Heart right ventricle (tissue), 16 donors: ENCODE measurements around the gene SHROOM3. TPM values are rescaled to one million over a fixed set of nuclear protein-coding genes. Genes with fewer than 3 reads are reported as not detected.
A peak's percentile ranks its signal among the peaks of the same experiment; 100 is the strongest.

Experiments
- ATAC-seq, 8 donors: fragments of 200-7000 bp; cut with Tn5 transposase; one replicate each; pipeline ENCODE4 v1.9.1; 2020; ENCODE audit warnings: mild to moderate bottlenecking in 8 of 8, moderate library complexity in 8 of 8, moderate number of reproducible peaks in 1 of 8
- DNase-seq, 2 donors: peaks; one replicate each; pipeline ENCODE4 v3.0.0-alpha.2; 2020
- H3K27ac ChIP-seq, 10 donors: fragments of 200-600 bp; sonication (generic) in 2 of 10; one replicate each; pipeline versions ENCODE4 v1.5.0 to v1.8.0; 2020 to 2022; ENCODE audit warnings: mild to moderate bottlenecking in 3 of 10
- H3K27me3 ChIP-seq, 7 donors: fragments of 200-600 bp; one replicate each; pipeline ENCODE4 v1.8.0; 2021 to 2022; ENCODE audit warnings: mild to moderate bottlenecking in 2 of 7
- H3K36me3 ChIP-seq, 9 donors: fragments of 200-600 bp; sonication (generic) in 1 of 9; one replicate each; pipeline versions ENCODE4 v1.5.0 to v1.8.0; 2020 to 2022; ENCODE audit warnings: mild to moderate bottlenecking in 2 of 9
- H3K4me1 ChIP-seq, 9 donors: fragments of 200-600 bp; sonication (generic) in 1 of 9; one replicate each; pipeline versions ENCODE4 v1.5.0 to v1.8.0; 2020 to 2022; ENCODE audit warnings: mild to moderate bottlenecking in 4 of 9
- H3K4me3 ChIP-seq, 10 donors: fragments of 200-600 bp; sonication (generic) in 2 of 10; one replicate each; pipeline versions ENCODE4 v1.5.0 to v1.8.0; 2020 to 2022; ENCODE audit warnings: mild to moderate bottlenecking in 7 of 10, moderate library complexity in 2 of 10
- H3K9me3 ChIP-seq, 11 donors: fragments of 200-600 bp in 10 of 11; sonication (generic) in 2 of 11; one replicate each; pipeline versions ENCODE4 v1.5.0 to v1.8.0; 2013 to 2022; ENCODE audit warnings: mild to moderate bottlenecking in 2 of 11, control low read depth in 1 of 11, moderate library complexity in 1 of 11
- WGBS, 2 donors: extraction: QIAGEN DNeasy Blood & Tissue Kit; methylation state at CpG; one replicate each; pipeline ENCODE4 v1.1.7; 2013; ENCODE audit warnings: inconsistent platforms in 1 of 2; 5-methylcytosine and 5-hydroxymethylcytosine counted together
- intact Hi-C, 10 donors: fragments of 100-400 bp; cut with DNase I; formaldehyde crosslinking; loops; one replicate each; pipeline versions ENCODE4 v1.11.1 to v1.14.2; 2022
- polyA plus RNA-seq, 2 donors: library from polyadenylated mRNA; stranded (reverse); fragments of 200-250 nt; gene quantifications; one replicate each; pipeline ENCODE4 v1.2.3, GENCODE V29; 2013
- total RNA-seq, 10 donors: library from RNA; stranded (reverse); fragmentation: NEBNext Ultra II Directional in 3 of 10; extraction: Animal tissue kit (Norgen Biotek cat#: 25700) in 3 of 10; gene quantifications; one replicate each; pipeline versions ENCODE4 v1.2.1 to v1.2.4, GENCODE V29; 2021 to 2023
- TF ChIP-seq, protein P1 (sequence below), 9 donors: fragments of 200-600 bp; sonication (generic) in 2 of 9; IDR thresholded peaks; one replicate each; pipeline versions ENCODE4 v1.5.0 to v1.8.0; 2021 to 2022; ENCODE audit warnings: antibody characterized with exemption in 9 of 9, mild to moderate bottlenecking in 5 of 9, moderate library complexity in 1 of 9
- donor health status: Arrhythmogenic right ventricular cardiomyopathy.
- donor health status: ischemic (EF 13 %, LVEDD 7.1; RV severe dilation, severe dysfunction).
- donor health status: healthy with polysubstance abuse.
- donor health status: DM: no; HTN: yes; CAD: no.
- donor health status: DM: no; HTN: no; CAD: no.
- donor health status: ischemic (EF 25% LVEDD 6.9; RV normal size, moderate dysfunction).
- donor health status: ischemic (EF 25% LVEDD 5.7; RV mildly dilated, moderate dysfunction).
- donor health status: healthy.
- donor health status: DM: yes; HTN: yes; CAD: no.
- donor health status: Ischemic cardiomyopathy.
- donor health status: ischemic (EF 35%, LVEDD 5.7; RV mildly dilated, moderate dysfunction).
- donor health status: nonischemic (EF 11% LVEDD 7.7; RV severe dilation, severe dysfunction).
- donor health status: DM: yes; HTN: yes; CAD: no.
- donor health status: PGD.
- donor health status: ischemic (EF 29% LVEDD 5.4; RV normal size, mild dysfunction).
- donor health status: nonischemic (EF 23%, LVEDD 6.1; RV moderate dilation, normal function).

SHROOM3 gene
- total and polyA plus RNA-seq, 12 donors: 1.7 to 33.3 (median 15.9) TPM

DNA sequence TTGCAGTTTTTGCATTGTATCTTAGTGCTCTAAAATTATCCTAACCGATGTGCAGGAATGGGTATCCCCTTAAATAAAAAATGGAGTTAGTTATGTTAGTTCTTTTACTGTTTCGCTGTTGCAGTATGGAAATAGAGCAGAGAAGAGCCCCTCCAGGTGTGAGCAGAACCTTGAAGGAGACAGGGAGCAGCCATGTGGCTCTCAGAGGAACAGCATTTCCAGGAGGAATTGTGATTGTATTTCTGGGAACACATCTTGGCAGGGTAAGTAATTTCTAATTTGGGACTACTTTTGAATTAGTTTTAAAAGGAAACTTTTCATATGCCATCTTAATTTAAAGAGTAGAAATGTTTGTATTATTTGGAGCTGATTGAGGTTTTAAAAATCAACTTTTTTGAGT, 8.8 kb upstream of the SHROOM3 start:
- ATAC-seq (peak in 2 of 8 donors; percentile 33 to 67), DNase-seq (no peak)
- Histone ChIP-seq H3K27me3 (peaks cover 0 to 6% (median under 1%) of the 10 kb centered on the region in 7 donors), H3K9me3 (no peaks in the 10 kb centered on the region), H3K4me1 (peaks cover 0 to 5% (median 0%) of the 10 kb centered on the region in 9 donors), H3K27ac (no peak overlapping the region), H3K36me3 (no peaks in the 10 kb centered on the region), H3K4me3 (no peak overlapping the region)
- WGBS, 2 donors: 57 to 59% methylated on average over 2 of the region's 2 CpGs
- TF ChIP-seq, protein P1, sequence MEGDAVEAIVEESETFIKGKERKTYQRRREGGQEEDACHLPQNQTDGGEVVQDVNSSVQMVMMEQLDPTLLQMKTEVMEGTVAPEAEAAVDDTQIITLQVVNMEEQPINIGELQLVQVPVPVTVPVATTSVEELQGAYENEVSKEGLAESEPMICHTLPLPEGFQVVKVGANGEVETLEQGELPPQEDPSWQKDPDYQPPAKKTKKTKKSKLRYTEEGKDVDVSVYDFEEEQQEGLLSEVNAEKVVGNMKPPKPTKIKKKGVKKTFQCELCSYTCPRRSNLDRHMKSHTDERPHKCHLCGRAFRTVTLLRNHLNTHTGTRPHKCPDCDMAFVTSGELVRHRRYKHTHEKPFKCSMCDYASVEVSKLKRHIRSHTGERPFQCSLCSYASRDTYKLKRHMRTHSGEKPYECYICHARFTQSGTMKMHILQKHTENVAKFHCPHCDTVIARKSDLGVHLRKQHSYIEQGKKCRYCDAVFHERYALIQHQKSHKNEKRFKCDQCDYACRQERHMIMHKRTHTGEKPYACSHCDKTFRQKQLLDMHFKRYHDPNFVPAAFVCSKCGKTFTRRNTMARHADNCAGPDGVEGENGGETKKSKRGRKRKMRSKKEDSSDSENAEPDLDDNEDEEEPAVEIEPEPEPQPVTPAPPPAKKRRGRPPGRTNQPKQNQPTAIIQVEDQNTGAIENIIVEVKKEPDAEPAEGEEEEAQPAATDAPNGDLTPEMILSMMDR (IDR thresholded peaks at IDR 0.05): peak in 2 of 9 donors; percentile 20 to 23
- intact Hi-C loops: loop anchor here in 1 of 10 donors (5.0 kb wide), 1 partner anchor 249 kb away; no protein-coding TSS in a partner anchor

DNA sequence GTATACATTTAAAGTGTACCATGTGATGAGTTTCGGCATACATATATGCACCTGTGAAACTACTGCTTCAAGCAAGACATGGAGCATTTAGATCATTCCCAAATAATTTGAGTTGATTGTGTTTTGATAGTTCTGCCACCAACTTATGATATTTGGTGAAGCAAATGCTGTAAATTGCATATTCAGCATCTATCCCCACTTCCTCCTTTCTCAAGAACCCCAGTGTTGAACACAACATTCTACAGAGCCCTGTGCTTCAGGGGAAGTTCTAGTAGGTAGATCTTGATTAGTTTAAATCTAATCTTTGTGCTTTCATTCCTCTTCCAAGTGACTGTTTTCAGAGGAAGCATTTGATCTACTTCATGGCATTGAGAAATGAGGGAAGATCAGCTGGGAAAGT, 5.4 kb upstream of the SHROOM3 start:
- intact Hi-C loops: loop anchor here in 9 of 10 donors (2.0 to 10.0 kb wide), 7 partner anchors 68 to 775 kb away; no protein-coding TSS in a partner anchor
- Histone ChIP-seq H3K36me3 (no peaks in the 10 kb centered on the region), H3K4me3 (no peak overlapping the region), H3K27me3 (peaks cover 0 to 6% (median 0%) of the 10 kb centered on the region in 7 donors), H3K27ac (no peak overlapping the region), H3K4me1 (peaks cover 0 to 5% (median 0%) of the 10 kb centered on the region in 9 donors), H3K9me3 (no peaks in the 10 kb centered on the region)
- TF ChIP-seq, protein P1 (IDR thresholded peaks at IDR 0.05): no peak
- DNase-seq (no peak), ATAC-seq (no peak)
- 91 to 97% methylated on average over 1 of the region's 1 CpG for WGBS, 2 donors

- H3K4me1 ChIP-seq: peaks cover 0 to 13% (median 0%) of the 10 kb centered on the region in 9 donors
- H3K9me3 ChIP-seq: no peaks in the 10 kb centered on the region
- no peak for ATAC-seq
- H3K4me3 ChIP-seq: no peak overlapping the region
- intact Hi-C loops: loop anchor here in 9 of 10 donors (2.0 to 10.0 kb wide), 6 partner anchors 67 to 774 kb away; no protein-coding TSS in a partner anchor
- WGBS, 2 donors: 43 to 44% methylated on average over 15 of the region's 15 CpGs
- no peak overlapping the region for H3K27ac ChIP-seq
- H3K36me3 ChIP-seq: no peaks in the 10 kb centered on the region
- TF ChIP-seq, protein P1 (IDR thresholded peaks at IDR 0.05): peak; percentile 24 to 83 (median 66)
- DNase-seq: no peak
- H3K27me3 ChIP-seq: peaks cover 0 to 10% (median 5%) of the 10 kb centered on the region in 7 donors
Observed at GRCh38 chr4:76430519-76431388, 4.3 kb upstream of the SHROOM3 start.

- Histone ChIP-seq H3K36me3 (no peaks in the 10 kb centered on the region), H3K4me1 (peaks cover 0 to 16% (median 0%) of the 10 kb centered on the region in 9 donors), H3K27me3 (peaks cover 0 to 28% (median 11%) of the 10 kb centered on the region in 7 donors), H3K27ac (peak overlapping the region in 7 of 10 donors; percentile 1 to 57 (median 20)), H3K4me3 (peak overlapping the region; percentile 1 to 52 (median 28)), H3K9me3 (peaks cover 0 to 5% (median 0%) of the 10 kb centered on the region in 11 donors)
- ATAC-seq: peak in 1 of 8 donors; percentile 33
- intact Hi-C loops: loop anchor here in 6 of 10 donors (2.0 to 10.0 kb wide), 4 partner anchors 62 to 769 kb away; no protein-coding TSS in a partner anchor
- 18 to 21% methylated on average over 7 of the region's 7 CpGs for WGBS, 2 donors
- no peak for DNase-seq
- TF ChIP-seq, protein P1 (IDR thresholded peaks at IDR 0.05): peak in 1 of 9 donors; percentile 9
Observed at GRCh38 chr4:76435528-76436319, 695 bp downstream of the SHROOM3 start.
